ENCODE data around the gene EFNA5. TPM values are rescaled to one million over a fixed set of nuclear protein-coding genes. Genes with fewer than 3 reads are reported as not detected.

The EFNA5 gene
- total and polyA plus RNA-seq, 4 donors: 4.2 to 11.8 (median 8.3) TPM

DNA sequence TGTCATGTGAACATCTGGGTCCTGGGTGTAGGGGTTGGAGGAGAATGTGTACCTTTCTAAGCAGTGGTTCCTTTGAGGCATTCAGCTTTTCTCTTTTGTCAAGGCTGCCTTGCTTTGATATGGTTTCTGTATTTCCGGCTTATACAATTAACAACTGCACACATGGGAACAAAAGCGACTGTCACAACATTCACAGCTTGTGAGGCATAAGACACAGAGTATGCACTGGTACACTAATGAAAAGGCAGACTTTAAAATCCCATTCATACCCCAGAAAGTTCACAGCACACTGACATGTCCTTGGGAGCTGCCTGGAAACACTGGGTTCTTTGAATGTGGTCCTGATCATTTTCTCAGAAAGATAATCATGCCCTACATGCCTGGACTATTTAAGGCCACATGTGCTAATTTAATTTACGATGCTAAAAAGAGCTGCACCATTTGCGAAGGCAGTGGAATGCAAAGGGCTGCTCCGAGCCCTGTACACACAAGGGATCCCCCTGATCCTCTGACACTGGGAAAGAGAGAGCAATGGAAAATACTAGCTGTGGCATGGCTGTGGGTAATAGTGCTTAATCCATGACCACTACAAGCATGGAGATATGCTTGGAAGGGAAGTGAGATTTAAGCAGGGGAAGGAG is 131.8 kb downstream of the EFNA5 start:
- no peaks in the 10 kb centered on the region for H3K27me3 ChIP-seq (ENCODE audit: control insufficient read depth in 1 of 2, insufficient read depth in 2 of 2, low read length in 1 of 2)
- DNase-seq (no peak), ATAC-seq (ENCODE audit: low FRiP score) (no peak)
- no peaks in the 10 kb centered on the region for H3K9me3 ChIP-seq (ENCODE audit: control insufficient read depth, low read length)
- WGBS, 2 donors: 67 to 71% methylated on average over 5 of the region's 5 CpGs
- H3K36me3 ChIP-seq (ENCODE audit: control insufficient read depth in 1 of 2, insufficient read depth in 2 of 2, low read length in 1 of 2): no peaks in the 10 kb centered on the region
- H3K4me1 ChIP-seq (ENCODE audit: control insufficient read depth in 1 of 2, insufficient read depth in 2 of 2, low read length in 2 of 2): peaks cover 2 to 4% of the 10 kb centered on the region in 2 donors
- intact Hi-C loops (cut with DNase I): no loop called here
- H3K4me3 ChIP-seq (ENCODE audit: low read length in 2 of 2): no peak overlapping the region
- H3K27ac ChIP-seq (ENCODE audit: low read depth in 1 of 2, low read length in 2 of 2): no peak overlapping the region

DNA sequence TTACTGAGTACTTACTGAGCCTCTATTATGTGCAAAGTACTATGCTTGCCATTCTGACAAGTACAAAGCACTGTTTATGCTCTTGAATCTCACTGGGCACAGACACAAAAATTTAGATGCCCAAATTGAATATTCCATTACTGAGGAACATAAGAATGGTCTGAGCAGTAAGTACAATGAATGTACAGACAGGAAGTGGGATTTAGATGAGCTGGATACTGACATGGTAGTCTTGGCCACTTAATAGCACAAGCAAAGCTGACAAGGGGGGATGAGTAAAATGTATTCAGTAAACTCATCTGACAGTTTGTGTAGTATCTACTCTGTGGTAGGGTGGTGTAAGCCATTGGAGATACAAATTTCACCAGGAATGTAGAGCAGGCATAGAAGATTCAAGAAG is 132.4 kb downstream of the EFNA5 start:
- Histone ChIP-seq H3K27ac (ENCODE audit: low read depth in 1 of 2, low read length in 2 of 2) (no peak overlapping the region), H3K9me3 (ENCODE audit: control insufficient read depth, low read length) (no peaks in the 10 kb centered on the region), H3K4me3 (ENCODE audit: low read length in 2 of 2) (no peak overlapping the region), H3K27me3 (ENCODE audit: control insufficient read depth in 1 of 2, insufficient read depth in 2 of 2, low read length in 1 of 2) (no peaks in the 10 kb centered on the region), H3K4me1 (ENCODE audit: control insufficient read depth in 1 of 2, insufficient read depth in 2 of 2, low read length in 2 of 2) (peaks cover 0 to 4% of the 10 kb centered on the region in 2 donors), H3K36me3 (ENCODE audit: control insufficient read depth in 1 of 2, insufficient read depth in 2 of 2, low read length in 1 of 2) (no peaks in the 10 kb centered on the region)
- no peak for DNase-seq
- intact Hi-C loops (cut with DNase I): no loop called here
- ATAC-seq (ENCODE audit: low FRiP score): no peak

DNA sequence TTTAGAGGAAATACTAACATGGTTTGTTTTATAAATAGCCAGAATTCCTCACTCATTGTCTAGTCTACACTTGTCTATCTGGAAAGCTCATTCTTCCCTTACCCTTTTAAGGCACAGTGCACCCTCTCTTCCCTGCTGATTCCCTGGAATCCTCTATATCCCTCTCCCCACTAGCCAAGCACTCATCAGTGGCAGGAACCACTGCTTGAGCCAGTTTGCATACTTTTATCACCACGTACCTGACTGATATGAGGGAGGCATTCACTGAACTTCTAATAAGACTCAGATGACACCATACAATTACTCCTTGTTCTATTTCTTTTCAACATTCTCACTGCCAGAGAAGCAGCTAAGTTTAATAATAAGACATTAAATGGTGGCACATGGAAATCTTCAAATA is 134.9 kb downstream of the EFNA5 start:
- no peak overlapping the region for H3K4me3 ChIP-seq (ENCODE audit: low read length in 2 of 2)
- H3K36me3 ChIP-seq (ENCODE audit: control insufficient read depth in 1 of 2, insufficient read depth in 2 of 2, low read length in 1 of 2): no peaks in the 10 kb centered on the region
- intact Hi-C loops (cut with DNase I): no loop called here
- H3K9me3 ChIP-seq (ENCODE audit: control insufficient read depth, low read length): no peaks in the 10 kb centered on the region
- DNase-seq (no peak), ATAC-seq (ENCODE audit: low FRiP score) (no peak)
- H3K27ac ChIP-seq (ENCODE audit: low read depth in 1 of 2, low read length in 2 of 2): no peak overlapping the region
- peaks cover 0 to 4% of the 10 kb centered on the region in 2 donors for H3K4me1 ChIP-seq (ENCODE audit: control insufficient read depth in 1 of 2, insufficient read depth in 2 of 2, low read length in 2 of 2)
- 88 to 91% methylated on average over 1 of the region's 1 CpG for WGBS, 2 donors
- no peaks in the 10 kb centered on the region for H3K27me3 ChIP-seq (ENCODE audit: control insufficient read depth in 1 of 2, insufficient read depth in 2 of 2, low read length in 1 of 2)

- Histone ChIP-seq H3K4me1 (ENCODE audit: control insufficient read depth in 1 of 2, insufficient read depth in 2 of 2, low read length in 2 of 2) (peaks cover 0 to 4% of the 10 kb centered on the region in 2 donors), H3K27ac (ENCODE audit: low read depth in 1 of 2, low read length in 2 of 2) (no peak overlapping the region), H3K36me3 (ENCODE audit: control insufficient read depth in 1 of 2, insufficient read depth in 2 of 2, low read length in 1 of 2) (peaks cover 0 to 1% of the 10 kb centered on the region in 2 donors), H3K27me3 (ENCODE audit: control insufficient read depth in 1 of 2, insufficient read depth in 2 of 2, low read length in 1 of 2) (no peaks in the 10 kb centered on the region), H3K4me3 (ENCODE audit: low read length in 2 of 2) (no peak overlapping the region), H3K9me3 (ENCODE audit: control insufficient read depth, low read length) (no peaks in the 10 kb centered on the region)
- DNase-seq: no peak
- intact Hi-C loops (cut with DNase I): no loop called here
- 60 to 89% methylated on average over 2 of the region's 2 CpGs for WGBS, 2 donors
- ATAC-seq (ENCODE audit: low FRiP score): no peak
Measured at GRCh38 chr5:107533910-107534876, 136.5 kb downstream of the EFNA5 start.

DNA sequence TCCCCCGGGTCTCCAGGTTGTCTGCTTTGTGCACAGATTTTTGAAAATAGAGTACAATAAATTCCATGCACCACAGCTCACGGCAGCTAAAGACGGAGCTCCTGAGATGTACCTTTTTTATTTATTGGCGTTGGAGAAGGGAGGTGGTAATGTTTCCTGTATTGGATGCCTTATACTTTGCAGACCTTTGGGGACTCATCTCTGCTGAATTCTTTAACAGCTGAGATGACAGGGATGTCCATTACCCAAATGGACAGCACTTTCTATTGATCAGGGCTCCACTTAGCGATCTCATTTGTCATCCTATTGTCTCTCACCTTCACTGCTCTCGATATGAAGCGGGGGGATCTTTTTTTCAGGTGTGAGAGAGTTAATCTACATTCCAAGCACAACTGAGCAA is 137.8 kb downstream of the EFNA5 start:
- no peak for DNase-seq
- ATAC-seq (ENCODE audit: low FRiP score): no peak
- peaks cover 0 to 1% of the 10 kb centered on the region in 2 donors for H3K36me3 ChIP-seq (ENCODE audit: control insufficient read depth in 1 of 2, insufficient read depth in 2 of 2, low read length in 1 of 2)
- H3K27ac ChIP-seq (ENCODE audit: low read depth in 1 of 2, low read length in 2 of 2): no peak overlapping the region
- intact Hi-C loops (cut with DNase I): no loop called here
- no peaks in the 10 kb centered on the region for H3K9me3 ChIP-seq (ENCODE audit: control insufficient read depth, low read length)
- no peaks in the 10 kb centered on the region for H3K27me3 ChIP-seq (ENCODE audit: control insufficient read depth in 1 of 2, insufficient read depth in 2 of 2, low read length in 1 of 2)
- H3K4me1 ChIP-seq (ENCODE audit: control insufficient read depth in 1 of 2, insufficient read depth in 2 of 2, low read length in 2 of 2): peaks cover 0 to 4% of the 10 kb centered on the region in 2 donors
- H3K4me3 ChIP-seq (ENCODE audit: low read length in 2 of 2): no peak overlapping the region
- 95 to 97% methylated on average over 7 of the region's 7 CpGs for WGBS, 2 donors

GRCh38 chr5:107532169-107532878 is 138.4 kb downstream of the EFNA5 start:
- no peaks in the 10 kb centered on the region for H3K27me3 ChIP-seq (ENCODE audit: control insufficient read depth in 1 of 2, insufficient read depth in 2 of 2, low read length in 1 of 2)
- no peak overlapping the region for H3K4me3 ChIP-seq (ENCODE audit: low read length in 2 of 2)
- peaks cover 0 to 1% of the 10 kb centered on the region in 2 donors for H3K36me3 ChIP-seq (ENCODE audit: control insufficient read depth in 1 of 2, insufficient read depth in 2 of 2, low read length in 1 of 2)
- ATAC-seq (ENCODE audit: low FRiP score) (no peak), DNase-seq (no peak)
- intact Hi-C loops (cut with DNase I): no loop called here
- 87 to 90% methylated on average over 10 of the region's 10 CpGs for WGBS, 2 donors
- H3K4me1 ChIP-seq (ENCODE audit: control insufficient read depth in 1 of 2, insufficient read depth in 2 of 2, low read length in 2 of 2): peaks cover 0 to under 1% of the 10 kb centered on the region in 2 donors
- H3K27ac ChIP-seq (ENCODE audit: low read depth in 1 of 2, low read length in 2 of 2): no peak overlapping the region
- no peaks in the 10 kb centered on the region for H3K9me3 ChIP-seq (ENCODE audit: control insufficient read depth, low read length)

DNA sequence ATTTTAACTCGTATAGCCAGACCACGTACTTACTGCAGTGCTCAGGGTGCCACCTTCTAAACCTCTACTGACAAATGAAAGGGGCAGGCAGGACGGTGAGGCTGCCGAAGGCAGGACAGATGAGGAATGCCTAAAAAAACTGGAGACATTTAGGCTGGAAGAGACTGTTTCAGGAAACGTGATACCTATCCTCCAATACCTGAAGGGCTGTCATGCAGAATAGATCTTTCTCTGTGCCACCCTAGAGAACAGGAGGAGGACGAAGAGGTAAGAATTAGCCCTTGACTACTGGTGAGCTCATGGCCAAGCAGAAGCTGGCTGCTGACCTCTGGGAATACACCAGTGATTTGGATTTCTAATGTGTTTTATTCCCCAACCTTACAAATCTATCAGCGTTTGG is 139.4 kb downstream of the EFNA5 start:
- H3K36me3 ChIP-seq (ENCODE audit: control insufficient read depth in 1 of 2, insufficient read depth in 2 of 2, low read length in 1 of 2): peaks cover 0 to 1% of the 10 kb centered on the region in 2 donors
- DNase-seq (no peak), ATAC-seq (ENCODE audit: low FRiP score) (no peak)
- no peak overlapping the region for H3K27ac ChIP-seq (ENCODE audit: low read depth in 1 of 2, low read length in 2 of 2)
- 91 to 92% methylated on average over 7 of the region's 7 CpGs for WGBS, 2 donors
- no peaks in the 10 kb centered on the region for H3K27me3 ChIP-seq (ENCODE audit: control insufficient read depth in 1 of 2, insufficient read depth in 2 of 2, low read length in 1 of 2)
- peaks cover 0 to under 1% of the 10 kb centered on the region in 2 donors for H3K4me1 ChIP-seq (ENCODE audit: control insufficient read depth in 1 of 2, insufficient read depth in 2 of 2, low read length in 2 of 2)
- H3K4me3 ChIP-seq (ENCODE audit: low read length in 2 of 2): no peak overlapping the region
- intact Hi-C loops (cut with DNase I): no loop called here
- H3K9me3 ChIP-seq (ENCODE audit: control insufficient read depth, low read length): no peaks in the 10 kb centered on the region

GRCh38 chr5:107529618-107530017 is 141.1 kb downstream of the EFNA5 start:
- Histone ChIP-seq H3K4me1 (ENCODE audit: control insufficient read depth in 1 of 2, insufficient read depth in 2 of 2, low read length in 2 of 2) (peaks cover 0 to 4% of the 10 kb centered on the region in 2 donors), H3K27me3 (ENCODE audit: control insufficient read depth in 1 of 2, insufficient read depth in 2 of 2, low read length in 1 of 2) (no peaks in the 10 kb centered on the region), H3K27ac (ENCODE audit: low read depth in 1 of 2, low read length in 2 of 2) (no peak overlapping the region), H3K4me3 (ENCODE audit: low read length in 2 of 2) (no peak overlapping the region), H3K9me3 (ENCODE audit: control insufficient read depth, low read length) (no peaks in the 10 kb centered on the region), H3K36me3 (ENCODE audit: control insufficient read depth in 1 of 2, insufficient read depth in 2 of 2, low read length in 1 of 2) (peaks cover 0 to 1% of the 10 kb centered on the region in 2 donors)
- intact Hi-C loops (cut with DNase I): no loop called here
- ATAC-seq (ENCODE audit: low FRiP score) (no peak), DNase-seq (no peak)

All from aorta (tissue), 5 donors.